GM23248 (cell line): ENCODE results near the gene MB. TPM values are rescaled to one million over a fixed set of nuclear protein-coding genes. Genes with fewer than 3 reads are reported as not detected.

Source experiments
- DNase-seq: peaks from one replicate; pipeline ENCODE4 v3.0.0-alpha.2; 2015
- H2AFZ ChIP-seq: fragments of 200-600 bp; sonication (generic); 2 replicates; pipeline ENCODE4 v1.6.1; 2016; ENCODE audit warnings: antibody characterized with exemption
- H3F3A ChIP-seq: fragments of 200-600 bp; sonication (generic); 2 replicates; pipeline ENCODE4 v1.6.1; 2016; ENCODE audit warnings: mild to moderate bottlenecking, antibody characterized with exemption, mixed run types; ENCODE audit not compliant: insufficient read depth
- H3K27ac ChIP-seq: fragments of 200-600 bp; sonication (generic); 2 replicates; pipeline ENCODE4 v1.5.1; 2016; ENCODE audit warnings: mild to moderate bottlenecking
- H3K27me3 ChIP-seq: fragments of 200-600 bp; sonication (generic); replicated peaks from 2 replicates; pipeline ENCODE4 v1.6.1; 2016; ENCODE audit warnings: mild to moderate bottlenecking; ENCODE audit not compliant: insufficient read depth
- H3K36me3 ChIP-seq: fragments of 200-600 bp; sonication (generic); 2 replicates; pipeline ENCODE4 v1.6.1; 2016; ENCODE audit warnings: low read depth, mild to moderate bottlenecking
- H3K4me1 ChIP-seq: fragments of 200-600 bp; sonication (generic); 2 replicates; pipeline ENCODE4 v1.6.1; 2016; ENCODE audit warnings: mild to moderate bottlenecking; ENCODE audit not compliant: insufficient read depth
- H3K4me2 ChIP-seq: fragments of 200-600 bp; sonication (generic); one replicate; pipeline ENCODE4 v1.6.1; 2016; ENCODE audit warnings: mild to moderate bottlenecking; ENCODE audit not compliant: unreplicated experiment
- H3K4me3 ChIP-seq: fragments of 200-600 bp; sonication (generic); 2 replicates; pipeline ENCODE4 v1.5.1; 2016; ENCODE audit warnings: mild to moderate bottlenecking
- H3K79me2 ChIP-seq: fragments of 200-600 bp; sonication (generic); 2 replicates; pipeline ENCODE4 v1.6.1; 2016; ENCODE audit warnings: mild to moderate bottlenecking; ENCODE audit not compliant: insufficient read depth
- H3K9ac ChIP-seq: fragments of 200-600 bp; sonication (generic); 2 replicates; pipeline ENCODE4 v1.6.1; 2016; ENCODE audit warnings: mild to moderate bottlenecking
- H3K9me2 ChIP-seq: fragments of 200-600 bp; sonication (generic); 2 replicates; pipeline ENCODE4 v1.6.1; 2016; ENCODE audit warnings: mixed run types, mild to moderate bottlenecking, moderate library complexity; ENCODE audit not compliant: insufficient read depth
- H3K9me3 ChIP-seq: fragments of 200-600 bp; sonication (generic); one replicate; pipeline ENCODE4 v1.6.1; 2017; ENCODE audit warnings: low read depth
- H4K20me1 ChIP-seq: fragments of 200-600 bp; sonication (generic); 2 replicates; pipeline ENCODE4 v1.6.0; 2016; ENCODE audit not compliant: insufficient read depth
- EZH2 ChIP-seq: fragments of 200-600 bp; sonication (generic); IDR thresholded peaks from 2 replicates; pipeline ENCODE4 v1.6.1; 2018; ENCODE audit warnings: antibody characterized with exemption, mild to moderate bottlenecking; ENCODE audit not compliant: insufficient read depth, poor library complexity, severe bottlenecking
- EZH2phosphoT487 ChIP-seq: fragments of 200-600 bp; sonication (generic); IDR thresholded peaks from 2 replicates; pipeline ENCODE4 v1.6.1; 2018; ENCODE audit warnings: antibody characterized with exemption, moderate library complexity, mild to moderate bottlenecking, low read depth; ENCODE audit not compliant: insufficient read depth
- WGBS, 2 experiments: methylation state at CpG; one replicate each; pipeline ENCODE4 v1.1.6; 2015 to 2017; ENCODE audit warnings: low lambda C conversion rate in 2 of 2, low coverage in 1 of 2; ENCODE audit errors: missing lambda C conversion rate in 2 of 2; 5-methylcytosine and 5-hydroxymethylcytosine counted together
- in situ Hi-C: fragments of 300-500 bp; cut with MboI; formaldehyde crosslinking; loops from 2 replicates; pipeline ENCODE4 v1.15.0; 2020
- polyA plus RNA-seq: library from polyadenylated mRNA; unstranded; fragments of >200 nt; fragmentation: Nextera tagmentation; extraction: Ambion mirVana; gene quantifications from 2 replicates; pipeline ENCODE4 v1.2.1, GENCODE V29; 2016
- total RNA-seq: library from RNA; depleted of rRNA; stranded (reverse); fragments of >200 nt; shearing (Covaris generic); gene quantifications from 2 replicates; pipeline ENCODE4 v1.2.3, GENCODE V29; 2014

The MB gene
- total and polyA plus RNA-seq, 2 experiments from 2014 or later: not detected

GRCh38 chr22:35662914-35663313 is 45.8 kb upstream of the MB start:
- peaks cover 4% of the 10 kb centered on the region for H3K9me3 ChIP-seq
- H3K79me2 ChIP-seq: peaks cover 14% of the 10 kb centered on the region
- no peak for DNase-seq
- peaks cover 16% of the 10 kb centered on the region for H3K4me1 ChIP-seq
- peak overlapping the region; percentile 26; the same call in 1 of the 2 replicates for H2AFZ ChIP-seq
- no peaks in the 10 kb centered on the region for H3K9me2 ChIP-seq
- H3K4me3 ChIP-seq: peak overlapping the region; percentile 60
- TF ChIP-seq EZH2 (no peak), EZH2phosphoT487 (no peak)
- H3K36me3 ChIP-seq: peaks cover 26% of the 10 kb centered on the region
- no peaks in the 10 kb centered on the region for H3K27me3 ChIP-seq
- 63 to 67% methylated on average over 2 of the region's 2 CpGs for WGBS, 2 experiments
- no peak overlapping the region for H3K27ac ChIP-seq
- peaks cover 14% of the 10 kb centered on the region for H3F3A ChIP-seq
- H4K20me1 ChIP-seq: no peaks in the 10 kb centered on the region
- in situ Hi-C loops: no loop called here
- peak overlapping the region; percentile 66 for H3K4me2 ChIP-seq
- peak overlapping the region; percentile 46 for H3K9ac ChIP-seq

DNA sequence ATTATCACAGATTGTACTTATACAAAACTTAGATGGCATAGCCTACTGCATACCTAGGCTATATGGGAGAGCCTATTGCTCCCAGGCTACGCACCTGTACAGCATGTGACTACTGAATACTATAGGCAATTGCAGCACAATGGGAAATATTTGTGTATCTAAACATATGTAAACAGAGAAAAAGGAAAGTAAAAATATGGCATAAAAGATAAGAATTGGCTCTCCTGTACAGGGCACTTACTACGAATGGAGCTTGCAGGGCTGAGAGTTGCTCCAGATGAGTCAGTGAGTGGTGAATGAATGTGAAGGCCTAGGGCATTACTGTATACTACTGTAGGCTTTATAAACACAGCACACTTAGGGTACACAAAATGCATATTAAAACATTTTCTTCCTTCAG is 44.3 kb upstream of the MB start:
- Histone ChIP-seq H3K4me1 (peaks cover 16% of the 10 kb centered on the region), H3K36me3 (peaks cover 26% of the 10 kb centered on the region), H4K20me1 (no peaks in the 10 kb centered on the region), H3K27me3 (no peaks in the 10 kb centered on the region), H2AFZ (no peak overlapping the region), H3K4me3 (no peak overlapping the region), H3K27ac (no peak overlapping the region), H3K4me2 (no peak overlapping the region), H3K9ac (no peak overlapping the region), H3K9me3 (peaks cover 1% of the 10 kb centered on the region), H3F3A (peaks cover 14% of the 10 kb centered on the region), H3K9me2 (no peaks in the 10 kb centered on the region), H3K79me2 (peaks cover 14% of the 10 kb centered on the region)
- peak; percentile 73 for DNase-seq
- 57 to 64% methylated on average over 2 of the region's 2 CpGs for WGBS, 2 experiments
- in situ Hi-C loops: no loop called here
- no peak for TF ChIP-seq EZH2phosphoT487
- TF ChIP-seq EZH2: no peak

DNA sequence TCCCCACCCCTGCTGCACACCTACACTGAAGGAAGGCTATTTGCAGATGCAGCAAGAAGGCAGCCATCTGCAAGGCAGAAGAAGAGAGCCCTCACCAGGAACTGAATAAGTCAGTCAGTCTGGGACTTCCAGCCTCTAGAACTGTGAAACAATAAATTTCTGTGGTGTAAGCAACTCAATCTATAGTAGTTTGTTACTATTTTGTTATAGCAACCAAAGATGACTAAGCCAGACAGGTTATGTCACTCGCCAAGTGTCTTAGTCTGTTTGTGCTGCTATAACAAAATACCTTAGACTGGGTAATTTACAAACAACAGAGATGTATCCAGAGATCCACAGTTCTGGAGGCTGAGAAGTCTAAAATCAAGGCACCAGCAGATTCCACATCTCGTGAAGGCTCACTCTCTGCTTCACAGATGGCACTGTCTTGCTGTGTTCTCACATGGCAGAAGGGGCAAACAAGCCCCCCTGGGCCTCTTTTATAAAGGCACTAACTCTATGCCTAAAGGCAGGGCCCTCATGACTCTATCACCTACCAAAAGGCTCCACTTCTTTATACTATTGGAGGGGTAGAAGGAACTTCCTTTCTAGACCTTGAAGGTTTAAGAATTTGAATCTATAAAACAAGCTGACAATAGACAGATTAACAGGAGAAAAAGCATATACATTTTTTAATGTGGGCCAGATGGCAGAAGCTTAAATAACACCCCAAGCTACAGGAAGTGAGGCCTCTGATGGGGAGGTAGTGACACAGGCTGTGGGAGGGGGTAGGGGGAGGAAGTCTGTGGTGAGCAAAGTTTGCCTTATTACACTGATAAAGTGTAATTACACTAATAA is 43.4 kb upstream of the MB start:
- H3K36me3 ChIP-seq: peaks cover 26% of the 10 kb centered on the region
- no peak for TF ChIP-seq EZH2phosphoT487
- no peak for TF ChIP-seq EZH2
- H3K9me3 ChIP-seq: no peaks in the 10 kb centered on the region
- H3K4me1 ChIP-seq: peaks cover 16% of the 10 kb centered on the region
- no peak overlapping the region for H3K9ac ChIP-seq
- H3K27me3 ChIP-seq: no peaks in the 10 kb centered on the region
- no peaks in the 10 kb centered on the region for H3K9me2 ChIP-seq
- H3K27ac ChIP-seq: peak overlapping the region; percentile 34; the same call in 1 of the 2 replicates
- no peak overlapping the region for H2AFZ ChIP-seq
- peaks cover 14% of the 10 kb centered on the region for H3K79me2 ChIP-seq
- no peaks in the 10 kb centered on the region for H4K20me1 ChIP-seq
- peaks cover 14% of the 10 kb centered on the region for H3F3A ChIP-seq
- H3K4me3 ChIP-seq: no peak overlapping the region
- peak; percentile 51 for DNase-seq
- WGBS, 2 experiments: 87 to 94% methylated on average over 2 of the region's 2 CpGs
- H3K4me2 ChIP-seq: no peak overlapping the region
- in situ Hi-C loops: no loop called here

DNA sequence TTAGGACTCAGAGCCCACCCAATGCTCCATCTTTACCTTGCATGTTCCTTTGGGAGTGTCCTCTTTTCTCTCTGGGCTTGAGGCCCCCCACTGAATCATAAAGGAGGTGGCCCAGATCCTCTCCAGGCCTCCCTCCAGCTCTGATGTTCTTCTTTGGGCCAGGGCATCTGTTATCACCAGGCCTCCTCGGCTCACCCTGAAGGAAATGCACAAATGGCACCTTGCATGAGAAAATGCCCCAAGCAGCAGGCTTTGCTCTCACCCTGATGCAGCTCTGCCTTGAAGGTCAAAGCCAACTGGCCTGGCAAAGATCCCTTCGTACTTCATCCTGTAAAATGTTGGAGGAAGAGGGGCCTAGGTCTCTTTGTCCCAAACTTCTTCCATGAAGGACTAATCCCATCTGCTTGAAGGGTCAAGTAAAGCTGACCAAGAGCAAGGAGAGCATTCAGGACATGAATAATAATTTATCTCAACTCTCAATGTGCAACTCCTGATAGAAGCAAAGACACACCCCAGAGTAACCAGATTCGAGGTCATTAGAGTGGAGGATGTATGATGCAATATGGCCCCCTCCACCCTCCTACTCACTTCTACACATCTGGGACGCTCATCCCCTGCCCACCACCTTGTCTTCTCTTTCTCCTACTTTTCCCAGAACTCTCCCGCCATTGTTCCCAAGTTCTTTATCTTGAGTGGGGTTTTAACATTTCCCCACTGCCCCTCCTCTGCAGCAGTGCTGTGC is 40.6 kb upstream of the MB start:
- peaks cover 14% of the 10 kb centered on the region for H3F3A ChIP-seq
- no peak overlapping the region for H3K27ac ChIP-seq
- peaks cover 16% of the 10 kb centered on the region for H3K4me1 ChIP-seq
- H4K20me1 ChIP-seq: no peaks in the 10 kb centered on the region
- no peak overlapping the region for H3K4me3 ChIP-seq
- H3K79me2 ChIP-seq: peaks cover 21% of the 10 kb centered on the region
- no peak overlapping the region for H3K9ac ChIP-seq
- in situ Hi-C loops: no loop called here
- 68 to 70% methylated on average over 5 of the region's 5 CpGs for WGBS, 2 experiments
- no peaks in the 10 kb centered on the region for H3K9me3 ChIP-seq
- no peak overlapping the region for H3K4me2 ChIP-seq
- no peaks in the 10 kb centered on the region for H3K27me3 ChIP-seq
- TF ChIP-seq EZH2phosphoT487 (no peak), EZH2 (no peak)
- no peak for DNase-seq
- H2AFZ ChIP-seq: no peak overlapping the region
- peaks cover 25% of the 10 kb centered on the region for H3K36me3 ChIP-seq
- H3K9me2 ChIP-seq: no peaks in the 10 kb centered on the region
